HepG2 (cell line): Measurements from ENCODE around the gene TMOD3. TPM values are rescaled to one million over a fixed set of nuclear protein-coding genes. Genes with fewer than 3 reads are reported as not detected.

Source experiments
- ATAC-seq: fragments of 200-7000 bp; cut with Tn5 transposase; 3 replicates; pipeline ENCODE4 v1.9.1; 2020; ENCODE audit warnings: mild to moderate bottlenecking, moderate library complexity
- BruUV-seq: library from RNA; stranded (reverse); fragments of 400-500 nt; replicated peaks from 2 replicates; lab custom pipeline; 2021; lab: Mats Ljungman, UMichigan
- CTCF ChIA-PET: fragments of 300-600 bp; formaldehyde crosslinking; extraction: SDS; loops from one replicate; lab custom pipeline; 2021; ENCODE audit warnings: low total read pairs, inconsistent platforms, low intra/inter-chr PET ratio; lab: Yijun Ruan, JAX
- POLR2A ChIA-PET: fragments of 350-600 bp; sonication (Branson Sonifier 250); formaldehyde crosslinking; loops from one replicate; lab custom pipeline; 2020; ENCODE audit warnings: antibody characterized with exemption, inconsistent platforms; lab: Yijun Ruan, JAX
- DNase-seq: peaks from one replicate; pipeline ENCODE4 v3.0.0-alpha.2; 2015; ENCODE audit warnings: low spot score
- FAIRE-seq: peaks from 3 replicates; lab custom pipeline; 2011; peaks lifted over from hg19 to GRCh38; lab: Jason Lieb, UNC
- H2AFZ ChIP-seq: one replicate; pipeline ENCODE4 v1.6.1; 2011; ENCODE audit warnings: low read length, inconsistent platforms
- H3K27ac ChIP-seq: fragments of 300-600 bp; 3 replicates; pipeline ENCODE4 v1.8.0; 2011; ENCODE audit warnings: mixed run types, mild to moderate bottlenecking, mixed read lengths, low read length, inconsistent platforms; ENCODE audit not compliant: insufficient read depth; ENCODE audit errors: extremely low read length
- H3K27me3 ChIP-seq, 2 experiments: fragments of 200-600 bp in 1 of 2; 2 replicates in 1 of 2; 3 replicates in 1 of 2; pipeline versions ENCODE4 v1.6.0 to v1.8.0; 2011; ENCODE audit warnings: low read length in 2 of 2, mild to moderate bottlenecking in 2 of 2, moderate library complexity in 2 of 2, inconsistent platforms in 1 of 2; ENCODE audit not compliant: insufficient read depth in 2 of 2, control insufficient read depth in 1 of 2
- H3K36me3 ChIP-seq, 2 experiments: fragments of 200-600 bp in 1 of 2; replicated peaks in 1 of 2; 2 replicates in 1 of 2; 3 replicates in 1 of 2; pipeline versions ENCODE4 v1.5.1 to v1.8.0; 2011; ENCODE audit warnings: low read length in 2 of 2, inconsistent platforms in 1 of 2; ENCODE audit not compliant: insufficient read depth in 2 of 2, control insufficient read depth in 1 of 2
- H3K4me1 ChIP-seq: 2 replicates; pipeline ENCODE4 v1.5.1; 2012; ENCODE audit warnings: low read length, inconsistent platforms; ENCODE audit not compliant: insufficient read depth
- H3K4me2 ChIP-seq: 2 replicates; pipeline ENCODE4 v1.6.0; 2011; ENCODE audit warnings: low read depth, low read length, inconsistent platforms
- H3K4me3 ChIP-seq, 3 experiments: fragments of 200-600 bp in 1 of 3; sonication (generic), shearing (Covaris generic) in 1 of 3; replicated peaks in 1 of 3; 2 replicates each; pipeline ENCODE4 v1.5.1; 2011 to 2016; ENCODE audit warnings: low read length in 3 of 3, inconsistent platforms in 2 of 3, low read depth in 2 of 3, mild to moderate bottlenecking in 2 of 3, control low read depth in 1 of 3, mixed read lengths in 1 of 3; ENCODE audit not compliant: insufficient read depth in 1 of 3
- H3K79me2 ChIP-seq: one replicate; pipeline ENCODE4 v1.6.1; 2011; ENCODE audit warnings: low read length, inconsistent platforms; ENCODE audit not compliant: insufficient read depth
- H3K9ac ChIP-seq: 2 replicates; pipeline ENCODE4 v1.6.0; 2011; ENCODE audit warnings: mild to moderate bottlenecking, low read depth, low read length, inconsistent platforms; ENCODE audit not compliant: insufficient read depth
- H3K9me3 ChIP-seq: 2 replicates; pipeline ENCODE4 v1.5.1; 2012; ENCODE audit warnings: mild to moderate bottlenecking, low read length
- H4K20me1 ChIP-seq: 2 replicates; pipeline ENCODE4 v1.6.0; 2011; ENCODE audit warnings: inconsistent platforms, mild to moderate bottlenecking, low read length, moderate library complexity; ENCODE audit not compliant: insufficient read depth
- CBX2 ChIP-seq, 2 experiments: fragments of 200-600 bp in 1 of 2; sonication (generic); formaldehyde crosslinking in 1 of 2; IDR thresholded peaks; 2 replicates each; pipeline versions ENCODE4 v1.7.0 to v1.8.1; 2018 to 2022; ENCODE audit warnings: low read depth in 2 of 2, low read length in 1 of 2, mild to moderate bottlenecking in 1 of 2, missing genetic modification reagents in 1 of 2
- POLR2G ChIP-seq: fragments of 200-400 bp; formaldehyde crosslinking; IDR thresholded peaks from 2 replicates; pipeline ENCODE4 v1.6.1; 2018; ENCODE audit warnings: mild to moderate bottlenecking, low read depth, low read length, moderate library complexity
- SAFB2 ChIP-seq: sonication (generic); formaldehyde crosslinking; IDR thresholded peaks from 2 replicates; pipeline ENCODE4 v1.5.1; 2020; ENCODE audit warnings: missing genetic modification reagents, low read depth, mild to moderate bottlenecking, borderline replicate concordance
- STAG1 ChIP-seq: sonication (generic); formaldehyde crosslinking; IDR thresholded peaks from 2 replicates; pipeline ENCODE4 v1.4.0; 2020; ENCODE audit warnings: missing genetic modification reagents
- ZNF337 ChIP-seq: sonication (generic); formaldehyde crosslinking; IDR thresholded peaks from 2 replicates; pipeline ENCODE4 v1.5.1; 2020; ENCODE audit warnings: missing genetic modification reagents, low read depth, mild to moderate bottlenecking, borderline replicate concordance
- ZNF737 ChIP-seq: sonication (generic); formaldehyde crosslinking; IDR thresholded peaks from 2 replicates; pipeline ENCODE4 v1.5.0; 2020; ENCODE audit warnings: missing genetic modification reagents, mild to moderate bottlenecking, borderline replicate concordance
- WGBS: methylation state at CpG from one replicate; pipeline ENCODE4 v1.1.6; 2017; ENCODE audit warnings: low lambda C conversion rate; 5-methylcytosine and 5-hydroxymethylcytosine counted together
- in situ Hi-C: cut with HindIII; loops from 2 replicates; pipeline ENCODE4 v1.10.0; 2017; ENCODE audit warnings: low pct_unique_long_range_greater_than_20kb; ENCODE audit not compliant: extremely low pct_ligation_motif_present
- intact Hi-C: fragments of 100-400 bp; cut with micrococcal nuclease; formaldehyde crosslinking; loops from one replicate; pipeline ENCODE4 v1.10.0; 2022; ENCODE audit not compliant: unreplicated experiment
- polyA plus RNA-seq, 8 experiments: library from polyadenylated mRNA; depleted of rRNA in 3 of 8; stranded (reverse) in 7 of 8; unstranded in 1 of 8; fragments of >200 nt; fragmentation: Illumina TruSeq in 4 of 8; extraction: Trizol in 4 of 8; gene quantifications; 2 replicates each; pipeline versions ENCODE4 v1.2.1 to v1.2.3, GENCODE V29; 2011 to 2016; ENCODE audit warnings: low read depth in 4 of 8, missing spikeins in 1 of 8, mixed read lengths in 1 of 8; ENCODE audit not compliant: insufficient read depth in 1 of 8
- total RNA-seq, 5 experiments: library from RNA; depleted of rRNA; stranded (reverse); fragments of >200 nt; fragmentation: Illumina TruSeq; extraction: Trizol; gene quantifications; 2 replicates each; pipeline ENCODE4 v1.2.3, GENCODE V29; 2016; ENCODE audit warnings: low read depth in 1 of 5
- TF ChIP-seq, protein P1 (sequence below): sonication (generic); formaldehyde crosslinking; IDR thresholded peaks from 2 replicates; pipeline ENCODE4 v1.4.0; 2020; ENCODE audit warnings: mild to moderate bottlenecking, low read depth, missing genetic modification reagents
- TF ChIP-seq, protein P2 (sequence below): sonication (generic); formaldehyde crosslinking; conservative IDR thresholded peaks from 2 replicates; pipeline ENCODE4 v1.4.0; 2020; ENCODE audit warnings: missing genetic modification reagents
- TF ChIP-seq, protein P3 (sequence below), 2 experiments: sonication (generic) in 1 of 2; formaldehyde crosslinking in 1 of 2; IDR thresholded peaks; 2 replicates each; pipeline versions ENCODE4 v1.5.1 to v1.6.1; 2011 to 2020; ENCODE audit warnings: borderline replicate concordance in 1 of 2, low read depth in 1 of 2, low read length in 1 of 2, mild to moderate bottlenecking in 1 of 2, missing genetic modification reagents in 1 of 2, moderate library complexity in 1 of 2
- TF ChIP-seq, protein P4 (sequence below): IDR thresholded peaks from 2 replicates; pipeline ENCODE4 v1.6.1; 2016

Gene TMOD3
- total and polyA plus RNA-seq, 2 of the 13 experiments (the other 11 are each of a cell fraction or from before 2014, with no cell fraction given): 5.1 to 23.2 TPM

DNA sequence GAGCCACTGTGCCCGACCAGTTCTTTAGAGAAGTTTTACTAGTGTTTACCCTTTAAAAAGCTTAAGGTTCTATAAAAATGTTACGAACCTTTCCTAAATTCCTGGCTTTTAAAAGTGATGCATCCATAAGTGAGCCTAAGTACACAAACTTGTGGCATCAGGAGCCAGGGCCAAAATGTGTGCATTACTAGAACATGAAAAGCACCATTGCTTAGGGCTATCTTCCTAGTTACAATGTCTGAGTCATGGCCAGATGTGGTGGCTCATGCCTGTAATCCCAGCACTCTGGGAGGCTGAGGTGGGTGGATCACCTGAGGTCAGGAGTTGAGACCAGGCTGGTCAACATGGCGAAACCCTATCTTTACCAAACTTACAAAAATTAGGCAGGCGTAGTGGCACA, 102.2 kb downstream of the TMOD3 start (continued):
- TF ChIP-seq, protein P1, sequence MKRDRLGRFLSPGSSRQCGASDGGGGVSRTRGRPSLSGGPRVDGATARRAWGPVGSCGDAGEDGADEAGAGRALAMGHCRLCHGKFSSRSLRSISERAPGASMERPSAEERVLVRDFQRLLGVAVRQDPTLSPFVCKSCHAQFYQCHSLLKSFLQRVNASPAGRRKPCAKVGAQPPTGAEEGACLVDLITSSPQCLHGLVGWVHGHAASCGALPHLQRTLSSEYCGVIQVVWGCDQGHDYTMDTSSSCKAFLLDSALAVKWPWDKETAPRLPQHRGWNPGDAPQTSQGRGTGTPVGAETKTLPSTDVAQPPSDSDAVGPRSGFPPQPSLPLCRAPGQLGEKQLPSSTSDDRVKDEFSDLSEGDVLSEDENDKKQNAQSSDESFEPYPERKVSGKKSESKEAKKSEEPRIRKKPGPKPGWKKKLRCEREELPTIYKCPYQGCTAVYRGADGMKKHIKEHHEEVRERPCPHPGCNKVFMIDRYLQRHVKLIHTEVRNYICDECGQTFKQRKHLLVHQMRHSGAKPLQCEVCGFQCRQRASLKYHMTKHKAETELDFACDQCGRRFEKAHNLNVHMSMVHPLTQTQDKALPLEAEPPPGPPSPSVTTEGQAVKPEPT (CRISPR knock-in tag): no peak
- TF ChIP-seq POLR2G (no peak), CBX2 (IDR thresholded peaks at IDR 0.05; ENCODE audit: low read depth, low read length) (no peak), CBX2 (CRISPR knock-in tag; IDR thresholded peaks at IDR 0.05; ENCODE audit: low read depth) (no peak), ZNF337 (no peak)
- TF ChIP-seq, protein P2, sequence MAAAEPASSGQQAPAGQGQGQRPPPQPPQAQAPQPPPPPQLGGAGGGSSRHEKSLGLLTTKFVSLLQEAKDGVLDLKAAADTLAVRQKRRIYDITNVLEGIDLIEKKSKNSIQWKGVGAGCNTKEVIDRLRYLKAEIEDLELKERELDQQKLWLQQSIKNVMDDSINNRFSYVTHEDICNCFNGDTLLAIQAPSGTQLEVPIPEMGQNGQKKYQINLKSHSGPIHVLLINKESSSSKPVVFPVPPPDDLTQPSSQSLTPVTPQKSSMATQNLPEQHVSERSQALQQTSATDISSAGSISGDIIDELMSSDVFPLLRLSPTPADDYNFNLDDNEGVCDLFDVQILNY: no peak

DNA sequence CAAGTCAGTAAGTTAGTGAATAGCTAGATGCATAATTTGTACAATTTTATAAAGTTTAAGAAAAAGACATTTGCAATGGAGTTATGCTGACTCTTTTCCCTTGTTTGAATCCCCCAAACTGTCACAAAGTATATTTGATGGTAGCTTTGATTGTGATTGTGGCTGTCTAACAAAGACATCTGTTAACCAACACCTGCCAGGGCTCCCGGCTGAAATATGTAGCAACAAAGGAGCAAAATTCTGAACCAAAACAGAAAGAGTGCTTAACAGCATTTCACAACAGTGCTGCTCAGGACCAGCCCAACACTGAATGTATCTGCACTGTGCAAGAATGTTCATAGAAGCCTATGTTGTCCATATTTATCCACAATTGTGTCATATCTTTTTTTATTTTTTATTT, 102.7 kb downstream of the TMOD3 start:
- ATAC-seq: no peak
- TF ChIP-seq, protein P3, sequence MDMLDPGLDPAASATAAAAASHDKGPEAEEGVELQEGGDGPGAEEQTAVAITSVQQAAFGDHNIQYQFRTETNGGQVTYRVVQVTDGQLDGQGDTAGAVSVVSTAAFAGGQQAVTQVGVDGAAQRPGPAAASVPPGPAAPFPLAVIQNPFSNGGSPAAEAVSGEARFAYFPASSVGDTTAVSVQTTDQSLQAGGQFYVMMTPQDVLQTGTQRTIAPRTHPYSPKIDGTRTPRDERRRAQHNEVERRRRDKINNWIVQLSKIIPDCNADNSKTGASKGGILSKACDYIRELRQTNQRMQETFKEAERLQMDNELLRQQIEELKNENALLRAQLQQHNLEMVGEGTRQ (IDR thresholded peaks at IDR 0.05; ENCODE audit: low read depth, low read length): no peak
- TF ChIP-seq, protein P3 (CRISPR knock-in tag; IDR thresholded peaks at IDR 0.05; ENCODE audit: borderline replicate concordance): no peak
- no peak for TF ChIP-seq STAG1
- TF ChIP-seq SAFB2: no peak
- no peak for TF ChIP-seq ZNF737 (CRISPR knock-in tag)
- TF ChIP-seq, protein P4, sequence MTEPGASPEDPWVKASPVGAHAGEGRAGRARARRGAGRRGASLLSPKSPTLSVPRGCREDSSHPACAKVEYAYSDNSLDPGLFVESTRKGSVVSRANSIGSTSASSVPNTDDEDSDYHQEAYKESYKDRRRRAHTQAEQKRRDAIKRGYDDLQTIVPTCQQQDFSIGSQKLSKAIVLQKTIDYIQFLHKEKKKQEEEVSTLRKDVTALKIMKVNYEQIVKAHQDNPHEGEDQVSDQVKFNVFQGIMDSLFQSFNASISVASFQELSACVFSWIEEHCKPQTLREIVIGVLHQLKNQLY (CRISPR knock-in tag): no peak
- TF ChIP-seq, all 625 proteins: peak for 0
- WGBS: 86% methylated on average over 1 of the region's 1 CpG
- Histone ChIP-seq H3K36me3 (peaks cover 1 to 11% of the 10 kb centered on the region in 2 experiments; a peak in 2 of 5 replicates), H4K20me1 (no peaks in the 10 kb centered on the region), H3K27me3 (no peaks in the 10 kb centered on the region), H3K9ac (no peak overlapping the region), H3K4me1 (no peaks in the 10 kb centered on the region), H3K27ac (no peak overlapping the region), H3K4me3 (no peak overlapping the region), H3K9me3 (no peaks in the 10 kb centered on the region), H3K4me2 (no peak overlapping the region), H3K79me2 (no peaks in the 10 kb centered on the region), H2AFZ (no peak overlapping the region)
- FAIRE-seq (no peak), DNase-seq (no peak)
- intact Hi-C loops: no loop called here
- in situ Hi-C loops: no loop called here
- ChIA-PET POLR2A (no interaction called here), CTCF (no interaction called here)
- BruUV-seq: no TSS peak
